Measurements from ENCODE around the gene TUBB6.

TUBB6 gene

DNA sequence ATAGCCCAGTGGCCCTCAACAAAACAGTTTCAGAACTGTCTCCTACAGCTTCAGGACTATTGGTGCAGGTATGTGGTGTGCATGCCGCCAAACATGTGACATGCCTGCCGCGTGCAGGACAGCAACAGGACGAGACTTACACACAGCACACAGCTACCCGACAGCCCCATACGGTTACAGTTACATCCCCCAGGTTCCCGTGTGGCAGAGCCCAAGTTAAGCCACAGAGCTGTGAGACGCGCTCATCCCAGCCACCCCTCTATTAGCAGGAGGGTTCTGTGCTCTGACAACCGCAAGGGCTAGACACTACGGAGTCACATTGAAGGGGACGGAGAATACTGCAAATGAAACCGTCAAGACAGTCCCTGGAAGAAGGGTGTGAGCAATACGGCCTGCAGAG, 16.4 kb upstream of the TUBB6 start:
- DNase-seq, result no peak

DNA sequence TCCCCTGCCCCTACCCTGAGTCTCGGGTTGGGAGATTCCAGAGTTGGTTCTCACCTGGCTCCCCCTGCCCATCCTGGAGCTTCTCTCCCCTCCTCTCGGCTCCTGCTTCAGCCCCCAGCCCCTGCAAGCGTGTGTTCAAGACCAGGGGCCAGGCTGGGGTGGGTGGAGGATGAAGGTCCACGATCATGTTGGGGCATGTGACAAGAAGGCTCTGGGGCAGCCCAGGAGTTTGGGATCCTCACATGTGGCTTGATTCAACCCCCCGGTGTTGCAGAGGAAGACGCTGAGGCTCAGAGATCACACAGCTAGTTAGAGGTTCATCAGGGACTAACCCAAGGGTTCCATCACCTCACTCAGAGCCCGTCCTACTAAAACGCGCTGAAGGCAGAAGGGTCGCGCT, 14.2 kb upstream of the TUBB6 start:
- DNase-seq, result no peak

DNA sequence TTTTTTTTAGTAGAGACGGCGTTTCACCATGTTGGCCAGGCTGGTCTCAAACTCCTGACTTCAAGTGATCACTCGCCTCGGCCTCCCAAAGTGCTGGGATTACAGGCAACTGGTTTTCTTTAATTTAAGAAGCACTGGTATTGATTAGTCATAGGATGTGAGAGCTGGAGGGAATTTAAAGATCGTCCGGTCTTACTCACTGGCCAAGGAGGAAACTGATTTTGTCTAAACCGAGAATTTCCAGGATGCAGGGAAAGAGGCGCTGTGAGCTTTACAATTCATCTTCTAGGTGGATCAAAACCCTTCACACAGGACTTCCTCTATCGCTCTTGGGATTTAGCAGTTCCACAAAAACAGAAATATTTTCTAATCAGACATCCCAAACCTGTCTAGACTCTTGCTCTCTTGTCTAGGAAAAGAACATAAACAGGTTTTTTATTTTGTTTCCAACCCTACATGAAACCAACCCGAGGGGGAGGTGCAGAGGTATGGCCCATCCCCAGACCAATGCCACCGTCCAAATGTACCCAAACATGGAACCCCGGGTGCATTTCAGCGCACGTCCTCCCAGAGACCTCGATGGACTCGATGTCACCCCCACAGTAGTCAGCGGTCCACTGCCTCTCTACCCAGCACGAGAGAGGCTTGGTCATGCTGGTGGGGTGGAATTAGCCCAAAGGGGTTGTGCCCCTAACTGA, 12.5 kb upstream of the TUBB6 start:
- DNase-seq, result peak; percentile 88

DNA sequence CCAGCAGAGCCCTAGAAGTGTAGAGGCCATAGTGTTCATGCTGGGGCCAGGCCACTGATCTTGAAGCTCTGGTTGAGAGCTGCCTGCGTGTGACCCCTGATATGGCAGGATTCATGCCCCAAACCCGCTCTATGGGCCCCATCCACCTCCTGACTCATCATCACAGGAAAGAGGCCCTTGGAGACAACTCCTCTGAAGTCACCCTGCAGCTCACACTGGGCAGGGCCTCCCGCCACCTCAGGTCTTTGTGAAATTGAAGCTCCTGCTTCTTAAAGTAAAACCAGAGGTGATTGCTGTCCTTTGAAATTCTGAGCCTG, 12.0 kb upstream of the TUBB6 start:
- DNase-seq, result peak; percentile 77

DNA sequence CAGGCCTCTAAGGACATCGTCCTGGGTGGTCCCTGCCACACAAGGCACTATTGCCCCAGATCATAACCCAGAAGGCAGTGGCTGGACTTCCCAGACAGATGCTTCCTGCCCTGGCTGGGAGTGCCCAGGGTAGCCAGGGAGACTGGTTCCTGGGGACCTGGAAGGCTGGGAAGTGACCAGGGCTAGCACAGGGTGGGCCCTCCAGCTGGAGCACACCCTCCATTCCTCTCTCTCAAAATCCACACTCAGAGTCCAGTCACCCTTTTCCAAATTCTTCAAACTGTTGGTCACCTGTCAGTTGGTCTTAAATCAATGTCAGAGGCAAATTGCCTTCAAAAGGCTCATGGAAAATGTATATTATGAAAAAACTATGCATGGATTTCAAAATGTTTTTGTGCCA, 11.6 kb upstream of the TUBB6 start:
- peak; percentile 36 for DNase-seq

DNA sequence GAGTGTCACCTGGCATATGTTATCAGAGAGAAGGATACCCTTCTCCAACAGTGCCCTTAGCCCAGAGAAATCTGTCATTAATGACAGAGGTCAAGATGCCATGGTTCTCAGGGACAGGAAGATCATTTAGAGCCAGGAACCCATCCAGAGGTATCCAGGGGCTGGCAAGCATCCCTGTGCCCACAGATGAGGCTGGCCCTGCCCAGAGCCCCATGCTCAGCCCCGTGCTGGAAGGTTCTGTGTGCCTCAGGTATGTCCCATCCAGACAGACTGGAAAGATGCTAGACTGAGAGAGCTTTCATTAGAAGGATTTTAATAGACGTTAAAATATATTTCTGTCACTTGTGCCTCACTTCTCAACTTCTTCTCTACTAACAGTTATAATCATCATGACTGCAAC, 8.2 kb upstream of the TUBB6 start:
- no peak for DNase-seq

DNA sequence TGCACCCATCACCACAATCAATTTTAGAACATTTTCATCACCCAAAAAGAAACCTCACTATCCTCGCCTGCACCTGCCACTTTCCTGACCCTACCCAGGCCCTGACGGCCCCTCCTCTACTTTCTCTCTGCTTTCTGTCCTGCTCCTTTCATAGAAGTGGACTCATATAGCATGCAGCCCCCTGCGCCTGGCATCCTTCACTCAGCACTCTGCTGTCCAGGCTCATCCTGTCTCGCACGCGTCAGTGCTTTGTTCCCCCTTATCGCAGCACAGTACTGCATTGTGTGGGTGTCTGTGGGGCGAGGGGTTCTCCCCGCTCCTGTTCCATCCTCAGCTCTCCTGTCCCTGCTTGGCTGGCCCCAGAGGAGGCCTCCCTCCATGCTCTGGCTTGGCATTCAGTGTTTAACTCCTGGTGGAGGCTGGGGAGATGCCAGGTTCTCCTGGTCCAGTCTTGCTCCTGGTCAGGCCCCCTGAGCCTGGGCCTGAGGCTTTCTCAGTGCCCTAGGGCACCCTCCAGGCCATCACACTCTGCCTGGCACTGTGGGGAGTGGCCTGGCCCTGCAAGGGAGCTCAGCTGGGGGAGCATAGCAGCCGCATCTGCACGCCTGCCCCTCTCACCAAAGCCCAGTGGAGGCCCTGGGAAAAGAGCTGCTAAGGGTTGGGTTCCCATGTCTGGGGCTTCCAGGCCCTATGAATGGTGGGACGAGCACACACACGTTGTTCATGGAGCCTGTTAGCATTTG, 6.6 kb upstream of the TUBB6 start:
- no peak for DNase-seq

DNA sequence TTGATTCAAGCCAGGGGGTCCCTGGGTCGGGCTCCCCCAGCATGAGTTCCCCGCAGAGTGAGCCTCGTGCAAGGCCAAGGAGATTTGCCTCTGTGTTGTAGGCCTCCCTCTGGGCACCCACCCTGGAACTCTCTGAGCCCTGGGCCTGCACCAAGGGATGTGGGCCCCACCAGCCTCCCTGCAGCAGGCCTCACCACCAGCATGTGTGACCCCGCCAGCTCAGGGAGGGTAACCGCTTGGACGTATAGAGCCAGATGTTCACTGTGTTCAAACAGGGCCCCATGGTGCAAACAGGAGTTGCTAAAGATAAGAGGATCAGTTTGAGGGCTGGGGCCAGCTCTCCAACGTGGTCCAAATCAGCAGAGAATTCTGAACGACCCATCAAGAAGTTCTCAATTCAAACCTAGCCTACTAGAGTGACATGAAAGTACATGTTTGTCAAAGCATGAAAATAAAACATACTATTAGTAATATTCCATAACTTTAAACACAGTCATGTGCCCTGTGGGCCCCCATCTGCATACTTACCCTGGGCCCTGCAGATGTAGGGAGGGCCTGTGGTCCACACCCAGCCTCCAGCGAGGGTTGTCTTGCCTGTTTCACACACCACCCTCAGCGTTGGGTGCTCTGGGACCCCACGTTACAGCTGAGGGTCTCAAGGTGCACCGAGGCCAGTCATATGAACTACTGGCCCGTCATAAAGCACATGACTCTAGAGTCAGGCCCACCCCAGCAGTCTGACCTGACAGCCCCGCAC, 5.5 kb upstream of the TUBB6 start:
- no peak for DNase-seq

DNA sequence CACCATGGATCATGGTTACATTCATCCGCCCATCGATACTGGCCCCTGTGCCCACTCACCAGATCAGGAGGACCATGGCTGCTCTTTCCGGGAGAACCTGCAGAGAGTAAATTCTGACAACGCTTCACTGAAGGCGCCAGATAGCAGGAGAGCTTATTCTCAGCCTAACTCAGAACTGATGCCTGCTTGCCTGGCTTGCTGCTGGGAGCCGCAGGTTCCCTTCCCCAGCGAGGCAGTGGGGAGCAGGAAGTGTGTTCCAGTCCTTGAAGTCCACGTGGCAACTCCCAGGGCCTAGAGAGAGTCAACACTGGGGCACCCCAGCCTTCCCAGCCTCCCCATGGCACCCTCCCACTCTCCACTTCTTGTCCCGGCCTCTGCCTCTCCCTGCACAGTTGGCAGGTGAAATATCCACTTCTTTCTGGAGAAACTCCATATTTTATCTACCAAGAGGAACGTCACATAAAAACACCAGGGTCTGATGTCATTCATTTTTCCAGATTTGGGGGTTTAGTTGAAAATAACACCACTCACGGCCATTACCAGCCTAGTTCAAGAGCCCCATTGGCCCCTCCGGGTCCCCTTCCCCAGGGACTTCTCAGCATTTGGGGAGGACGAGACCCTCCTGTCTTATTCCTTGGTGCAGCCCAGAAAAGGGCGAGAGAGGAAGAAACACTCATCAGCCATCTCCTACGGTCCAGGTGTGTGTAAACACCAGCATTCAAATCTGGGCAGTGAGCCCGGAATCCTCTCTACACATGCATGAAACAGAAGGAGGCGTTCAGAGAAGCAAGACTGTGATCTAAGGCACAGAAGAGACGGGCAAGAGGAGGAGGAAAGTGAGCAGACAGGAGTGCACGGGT, 3.5 kb upstream of the TUBB6 start:
- DNase-seq, result no peak

DNA sequence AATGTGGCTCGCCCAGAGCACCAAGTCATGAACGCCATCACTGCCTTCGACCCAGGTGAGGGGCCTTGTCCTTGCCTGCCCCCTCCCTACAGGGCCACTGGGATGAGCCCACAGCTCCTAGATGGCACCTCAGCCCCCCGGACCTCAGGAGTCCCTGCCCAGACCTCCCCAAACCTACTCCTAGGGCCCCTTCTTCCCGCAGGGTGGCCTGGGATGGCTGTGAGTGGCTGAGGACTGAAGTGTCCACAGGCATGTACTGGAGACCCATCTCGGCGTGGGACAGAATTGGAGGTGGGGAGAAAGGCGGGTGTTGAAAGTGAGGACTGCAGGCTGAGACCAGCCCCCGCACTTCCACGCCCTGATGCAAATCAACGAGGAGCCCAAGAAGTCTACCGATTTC, 2.8 kb upstream of the TUBB6 start:
- no peak for DNase-seq

DNA sequence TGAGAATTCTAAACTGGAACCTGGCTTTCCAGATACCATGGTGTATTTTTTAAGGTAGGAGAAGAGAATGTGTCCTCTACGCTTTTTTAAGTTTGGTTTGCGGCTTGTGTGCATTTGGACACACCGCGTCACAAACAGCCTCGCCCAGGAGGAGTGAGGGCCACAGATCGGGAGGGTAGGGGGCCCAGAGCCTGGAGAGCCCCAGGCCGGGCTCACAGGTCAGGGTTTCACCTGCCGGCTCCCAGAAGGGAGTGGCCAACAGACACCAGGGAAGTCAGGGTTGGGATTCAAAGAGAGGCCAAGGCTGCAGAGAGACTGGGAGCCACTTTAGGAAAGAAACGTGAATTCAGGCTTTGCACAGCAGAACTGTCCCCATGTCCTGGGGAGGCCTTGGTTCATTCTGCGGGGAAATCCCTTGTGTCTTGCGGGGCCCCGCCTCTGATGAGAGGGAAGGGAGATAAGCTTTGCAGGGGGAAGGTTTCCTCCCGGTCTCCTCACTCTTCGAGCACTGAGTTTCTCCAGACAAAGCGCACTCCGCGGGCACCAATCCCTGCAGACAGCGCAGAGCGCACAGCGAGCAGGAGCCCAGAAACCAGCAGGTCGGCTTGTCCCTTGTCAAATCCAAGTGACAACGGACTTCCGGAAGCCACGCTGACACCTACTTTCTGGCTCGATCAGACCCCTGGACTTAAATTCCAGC, 2.0 kb upstream of the TUBB6 start:
- DNase-seq, result no peak

DNA sequence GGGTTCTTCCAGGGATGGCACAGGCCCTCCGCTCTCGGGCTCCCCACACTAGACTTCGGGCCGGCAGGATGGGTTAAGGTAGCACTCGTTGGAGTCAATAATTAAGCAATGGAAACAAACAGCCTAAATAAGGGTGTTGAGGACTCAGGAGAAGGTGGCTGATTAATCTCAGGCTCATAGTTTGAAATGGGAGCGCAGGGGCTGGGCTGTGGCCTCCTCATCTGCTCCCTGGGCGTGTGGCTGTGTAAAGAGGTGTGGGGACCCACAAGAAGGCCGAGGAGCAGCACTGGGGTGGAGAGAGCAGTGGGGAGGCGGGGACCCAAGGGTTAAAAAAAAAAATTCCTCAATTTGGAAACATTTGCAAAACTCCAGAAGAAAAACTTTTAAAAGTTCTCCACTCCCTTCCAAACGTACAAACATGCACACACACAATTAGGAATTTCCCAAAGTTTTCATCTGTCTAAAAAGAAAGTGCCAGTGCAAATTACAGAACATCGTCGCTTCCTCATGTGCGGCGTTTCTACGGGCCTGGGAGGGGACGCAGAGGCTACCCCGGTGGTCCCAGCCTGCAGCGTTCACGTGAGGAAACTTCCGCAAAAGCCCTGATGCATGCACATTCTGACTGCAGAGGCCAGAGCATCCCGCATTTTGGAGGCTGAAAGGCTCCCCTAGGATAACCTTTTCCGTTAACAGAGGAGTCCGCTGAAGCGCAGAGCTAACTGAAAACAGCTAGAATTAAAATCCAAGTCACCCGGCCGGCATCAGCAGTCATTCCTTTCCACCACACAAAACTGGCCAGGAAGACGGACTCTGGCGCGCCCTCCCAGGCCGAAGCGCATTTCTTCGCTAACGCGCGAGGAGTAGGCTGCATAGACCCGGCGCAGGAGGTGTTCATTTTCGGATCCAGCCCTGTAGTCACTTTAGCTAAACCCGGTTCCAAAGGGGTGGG, 1.0 kb upstream of the TUBB6 start:
- peak; percentile 77 for DNase-seq

DNA sequence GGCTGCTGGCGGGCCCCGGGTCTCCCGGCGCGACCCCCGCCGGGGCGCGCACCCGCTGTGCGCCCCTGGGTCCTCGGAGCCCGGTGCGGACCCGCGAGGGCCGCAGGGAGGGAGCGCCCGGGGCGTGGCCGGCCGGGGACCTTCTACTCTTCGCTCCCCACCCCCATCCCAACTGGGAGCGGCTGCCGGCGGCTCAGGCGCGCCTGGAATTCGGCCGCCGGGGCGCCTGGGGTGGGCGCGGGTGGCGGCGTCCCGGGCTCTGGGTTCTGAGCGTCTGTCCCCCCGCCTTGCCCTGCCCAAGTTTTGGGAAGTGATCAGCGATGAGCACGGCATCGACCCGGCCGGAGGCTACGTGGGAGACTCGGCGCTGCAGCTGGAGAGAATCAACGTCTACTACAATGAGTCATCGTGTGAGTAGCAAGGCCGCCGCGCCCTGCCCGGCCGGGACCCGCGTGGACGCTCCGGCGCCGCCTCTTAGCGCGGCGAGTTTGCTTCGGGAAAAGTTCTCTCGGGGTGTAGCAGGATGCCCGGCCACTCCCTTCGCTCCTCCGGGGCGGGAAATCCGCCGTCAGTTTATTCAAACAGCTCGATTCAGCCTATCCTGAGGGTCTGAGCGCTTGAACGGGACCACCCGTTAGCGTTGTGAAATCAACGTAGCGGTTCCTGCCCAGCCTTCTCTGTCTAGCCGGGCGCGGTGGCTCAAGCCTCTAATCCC, 502 bp downstream of the TUBB6 start:
- DNase-seq, result peak; percentile 92

DNA sequence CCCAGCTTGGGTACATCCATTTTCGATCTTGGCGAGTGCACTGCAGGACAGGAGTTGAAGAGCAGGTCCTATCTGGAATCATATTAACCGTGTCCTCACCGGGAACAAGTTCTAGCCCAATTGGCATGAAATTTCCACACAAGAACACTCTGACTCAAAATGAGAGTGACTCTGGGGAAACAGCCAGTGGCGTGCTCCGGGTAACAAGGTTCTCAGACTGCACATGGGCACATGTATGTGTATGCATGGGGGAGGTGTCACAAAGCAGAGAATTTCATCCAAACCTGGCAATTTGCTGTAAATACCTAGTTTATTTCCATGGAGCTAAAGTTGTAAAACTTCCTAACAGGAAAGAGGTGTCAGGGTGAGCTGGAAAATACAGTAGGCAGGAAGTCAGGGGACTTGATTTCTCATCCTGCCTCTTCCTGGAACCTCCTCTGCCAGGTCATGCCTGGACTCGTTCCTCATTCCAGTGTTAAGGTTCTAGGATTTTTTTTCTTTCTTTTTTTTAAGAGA, 1.7 kb downstream of the TUBB6 start:
- DNase-seq, result peak; percentile 33

DNA sequence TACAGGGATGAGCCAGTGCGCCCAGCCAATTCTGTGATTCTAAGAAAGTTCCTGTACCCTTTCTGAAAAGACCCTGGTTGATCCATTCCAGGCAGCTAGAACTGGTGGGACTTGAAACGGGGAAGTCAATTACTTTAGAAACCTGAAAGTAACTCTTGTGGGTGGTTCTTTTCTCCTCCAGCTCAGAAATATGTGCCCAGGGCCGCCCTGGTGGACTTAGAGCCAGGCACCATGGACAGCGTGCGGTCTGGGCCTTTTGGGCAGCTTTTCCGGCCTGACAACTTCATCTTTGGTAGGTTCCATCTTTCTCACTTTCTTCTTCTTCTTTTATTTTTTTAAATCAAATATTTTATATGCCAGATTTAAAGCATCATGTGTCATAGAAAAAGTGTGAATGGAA, 2.7 kb downstream of the TUBB6 start:
- DNase-seq, result no peak

DNA sequence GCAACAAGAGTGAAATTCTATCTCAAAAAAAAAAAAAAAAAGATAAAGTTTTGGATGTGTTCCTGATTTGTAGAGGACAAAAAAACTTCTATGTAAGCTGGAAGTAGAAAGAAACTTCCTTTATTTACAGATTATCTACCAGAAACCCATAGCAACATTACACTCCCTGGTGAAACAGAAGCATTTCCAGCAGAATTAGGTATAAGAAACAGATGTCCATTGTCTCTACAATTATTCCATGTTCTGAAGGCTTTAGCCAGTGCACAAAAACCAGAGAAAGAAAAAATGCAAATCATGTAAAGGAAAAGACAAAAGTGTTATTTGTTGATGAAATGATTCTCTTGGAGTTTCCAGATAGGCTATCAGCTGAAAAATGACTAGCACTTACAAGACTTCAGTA, 4.9 kb downstream of the TUBB6 start:
- no peak for DNase-seq

DNA sequence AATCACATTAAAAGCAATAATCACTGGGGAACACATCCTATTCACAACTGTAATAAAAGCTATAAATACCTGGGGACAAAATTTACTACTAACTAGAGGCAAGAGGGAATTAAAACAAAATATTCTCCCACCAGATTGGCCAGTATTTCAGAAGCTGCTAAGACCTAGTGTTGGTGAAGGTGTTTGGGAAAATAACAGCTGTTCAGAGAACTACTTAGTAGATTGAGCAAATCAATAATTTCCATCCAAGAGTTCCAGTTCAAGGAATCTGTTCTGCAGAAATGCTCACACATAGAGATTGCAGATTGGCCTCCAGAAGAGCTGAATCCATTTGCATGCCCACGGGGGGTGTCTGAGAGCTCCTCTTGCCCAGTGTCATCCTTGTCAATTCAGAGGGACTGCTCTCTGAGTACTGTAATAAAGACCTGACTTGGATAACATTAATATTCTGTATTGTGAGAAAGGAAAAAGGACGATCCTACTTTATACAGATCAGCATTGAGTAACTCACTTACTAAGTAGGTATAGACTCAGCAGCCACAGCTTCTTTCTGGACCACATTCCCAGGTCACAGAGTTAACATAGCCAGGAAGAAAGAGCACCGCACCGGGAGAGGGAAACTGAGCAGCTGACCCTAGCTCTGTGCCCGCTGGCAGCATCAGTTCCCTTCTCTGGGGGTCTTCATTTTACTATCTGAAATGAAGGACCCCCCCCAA, 5.6 kb downstream of the TUBB6 start:
- no peak for DNase-seq

DNA sequence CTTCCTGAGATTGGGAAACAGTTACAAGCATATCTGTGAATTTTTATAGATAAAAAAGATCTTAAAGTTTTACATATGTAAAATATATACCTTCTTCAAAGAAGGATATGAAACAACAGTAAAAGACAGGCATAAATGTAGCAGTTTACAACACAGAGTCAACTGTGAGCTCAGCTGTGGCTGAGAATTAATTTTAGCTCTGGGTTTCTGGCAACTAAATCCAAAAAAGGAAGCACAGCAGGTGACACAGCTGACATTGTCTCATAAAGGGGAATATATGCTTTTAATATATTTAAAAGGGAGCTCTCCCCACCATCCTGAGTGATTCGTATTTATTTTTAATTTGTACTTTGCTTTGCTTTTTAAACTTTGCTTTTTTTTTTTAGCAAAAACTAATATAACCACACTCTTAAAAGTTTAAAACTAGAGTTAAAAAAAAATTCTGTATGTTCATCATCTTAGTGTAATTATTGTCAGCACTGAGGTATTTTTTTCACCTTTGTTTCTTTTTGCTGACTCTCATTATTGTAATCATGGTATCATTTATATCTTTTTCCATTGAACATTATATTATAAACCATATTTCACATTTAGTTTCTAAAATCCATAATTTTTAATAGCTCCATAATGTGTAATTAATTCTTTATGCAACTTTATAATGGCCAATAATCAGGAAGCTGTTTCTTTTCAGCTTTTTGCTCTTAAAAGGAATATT, 6.7 kb downstream of the TUBB6 start:
- DNase-seq, result no peak

DNA sequence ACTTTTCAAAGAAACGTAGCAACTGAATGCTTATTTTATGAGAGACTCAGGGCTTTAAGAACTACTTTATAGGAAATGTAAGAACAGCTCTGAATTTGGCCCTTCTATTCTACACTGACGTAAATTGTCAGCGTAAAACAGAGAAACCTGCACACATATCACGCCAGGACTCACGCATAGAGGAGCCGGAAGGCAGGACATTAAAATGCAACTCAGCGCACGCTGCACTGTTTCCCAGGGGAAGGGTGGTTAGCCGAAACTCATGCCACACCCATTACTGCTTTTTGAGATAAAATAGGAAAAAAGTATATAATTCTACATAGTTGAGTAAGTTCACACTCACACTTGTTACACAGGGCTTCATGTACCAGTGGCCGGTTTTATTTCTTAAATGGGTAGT, 7.4 kb downstream of the TUBB6 start:
- DNase-seq, result no peak
